Measurements from ENCODE around the gene SULT4A1.

The SULT4A1 gene

DNA sequence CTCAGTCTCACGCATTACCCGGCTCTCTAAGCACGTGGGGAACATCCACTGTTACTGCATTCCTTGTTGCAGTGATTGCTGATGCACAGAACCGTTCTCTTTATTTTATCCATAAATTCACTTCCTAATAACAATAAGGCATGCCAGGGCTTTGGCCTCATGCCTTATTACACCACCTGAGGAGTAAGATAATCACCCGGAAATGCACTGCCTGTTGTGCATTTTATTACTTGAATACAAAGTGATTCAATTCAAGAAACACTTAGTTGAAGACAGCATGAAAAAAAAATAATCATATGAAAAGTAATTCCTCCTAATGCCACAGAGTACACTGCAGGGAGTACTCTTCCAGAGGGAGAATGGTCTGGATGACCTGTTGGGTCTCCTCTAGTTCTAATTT lies 69.4 kb downstream of the SULT4A1 start:
- no peak overlapping the region for H3K4me3 ChIP-seq (ENCODE audit: low read depth, low read length)
- TF ChIP-seq, protein P1, sequence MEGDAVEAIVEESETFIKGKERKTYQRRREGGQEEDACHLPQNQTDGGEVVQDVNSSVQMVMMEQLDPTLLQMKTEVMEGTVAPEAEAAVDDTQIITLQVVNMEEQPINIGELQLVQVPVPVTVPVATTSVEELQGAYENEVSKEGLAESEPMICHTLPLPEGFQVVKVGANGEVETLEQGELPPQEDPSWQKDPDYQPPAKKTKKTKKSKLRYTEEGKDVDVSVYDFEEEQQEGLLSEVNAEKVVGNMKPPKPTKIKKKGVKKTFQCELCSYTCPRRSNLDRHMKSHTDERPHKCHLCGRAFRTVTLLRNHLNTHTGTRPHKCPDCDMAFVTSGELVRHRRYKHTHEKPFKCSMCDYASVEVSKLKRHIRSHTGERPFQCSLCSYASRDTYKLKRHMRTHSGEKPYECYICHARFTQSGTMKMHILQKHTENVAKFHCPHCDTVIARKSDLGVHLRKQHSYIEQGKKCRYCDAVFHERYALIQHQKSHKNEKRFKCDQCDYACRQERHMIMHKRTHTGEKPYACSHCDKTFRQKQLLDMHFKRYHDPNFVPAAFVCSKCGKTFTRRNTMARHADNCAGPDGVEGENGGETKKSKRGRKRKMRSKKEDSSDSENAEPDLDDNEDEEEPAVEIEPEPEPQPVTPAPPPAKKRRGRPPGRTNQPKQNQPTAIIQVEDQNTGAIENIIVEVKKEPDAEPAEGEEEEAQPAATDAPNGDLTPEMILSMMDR (IDR thresholded peaks at IDR 0.05; ENCODE audit: low read depth, low read length): no peak

DNA sequence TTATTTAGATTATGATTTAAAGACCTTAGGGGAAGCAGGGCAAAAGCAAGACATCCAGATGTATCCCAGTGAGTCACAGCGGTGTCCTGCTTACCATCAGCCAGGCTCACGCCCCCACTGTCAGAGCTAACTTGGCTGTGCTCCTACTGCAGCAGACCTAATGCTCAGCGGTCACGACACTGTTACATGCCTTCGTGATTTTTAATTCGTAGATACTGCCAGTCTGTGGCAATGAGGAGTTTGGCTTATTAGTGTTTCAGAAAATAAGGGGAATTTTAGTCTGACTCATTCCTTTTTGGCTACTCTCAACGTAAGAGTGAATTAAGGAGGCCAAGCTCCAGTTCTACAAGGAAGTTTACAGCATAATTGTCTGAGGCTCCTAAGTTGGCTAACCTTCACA lies 72.9 kb downstream of the SULT4A1 start:
- TF ChIP-seq, protein P1 (IDR thresholded peaks at IDR 0.05; ENCODE audit: low read depth, low read length): no peak
- H3K4me3 ChIP-seq (ENCODE audit: low read depth, low read length): no peak overlapping the region

DNA sequence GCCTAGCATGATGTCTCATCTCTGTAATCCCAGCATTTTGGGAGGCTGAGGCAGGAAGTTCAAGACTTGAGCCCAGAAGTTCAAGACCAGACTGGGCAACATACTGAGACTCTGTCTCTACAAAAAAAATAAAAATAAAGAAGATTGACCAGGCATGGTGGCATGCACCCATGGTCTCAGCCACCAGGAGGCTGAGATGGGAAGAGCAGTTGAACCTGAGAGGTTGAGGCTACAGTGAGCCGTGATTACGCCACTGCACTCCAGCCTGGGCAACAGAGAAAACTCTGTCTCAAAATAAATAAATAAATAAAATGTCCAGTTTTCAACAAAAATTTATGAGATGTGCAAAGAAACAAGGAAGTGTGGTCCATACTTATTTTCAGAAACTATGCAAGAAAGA lies 78.5 kb downstream of the SULT4A1 start:
- TF ChIP-seq, protein P1 (IDR thresholded peaks at IDR 0.05; ENCODE audit: low read depth, low read length): no peak
- no peak overlapping the region for H3K4me3 ChIP-seq (ENCODE audit: low read depth, low read length)

DNA sequence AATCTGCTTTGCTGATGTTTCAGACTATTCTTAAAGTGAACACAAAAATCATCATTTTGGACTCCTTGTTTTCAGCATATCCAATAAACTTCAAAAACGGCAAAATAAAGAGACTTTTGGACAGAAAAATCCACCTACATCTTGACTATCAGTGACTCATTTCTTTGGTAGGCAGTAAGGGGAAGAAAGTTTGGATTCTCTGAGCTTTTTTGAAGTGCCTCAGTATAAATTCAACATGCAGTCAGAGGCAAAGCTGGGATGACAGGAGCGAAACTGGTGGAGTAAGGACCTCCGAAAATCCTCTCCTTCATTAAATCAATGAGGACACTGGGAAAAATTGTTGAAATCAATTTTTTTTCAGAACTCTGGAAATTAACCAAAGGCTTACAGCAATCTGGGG lies 79.9 kb downstream of the SULT4A1 start:
- TF ChIP-seq, protein P1 (IDR thresholded peaks at IDR 0.05; ENCODE audit: low read depth, low read length): no peak
- no peak overlapping the region for H3K4me3 ChIP-seq (ENCODE audit: low read depth, low read length)

DNA sequence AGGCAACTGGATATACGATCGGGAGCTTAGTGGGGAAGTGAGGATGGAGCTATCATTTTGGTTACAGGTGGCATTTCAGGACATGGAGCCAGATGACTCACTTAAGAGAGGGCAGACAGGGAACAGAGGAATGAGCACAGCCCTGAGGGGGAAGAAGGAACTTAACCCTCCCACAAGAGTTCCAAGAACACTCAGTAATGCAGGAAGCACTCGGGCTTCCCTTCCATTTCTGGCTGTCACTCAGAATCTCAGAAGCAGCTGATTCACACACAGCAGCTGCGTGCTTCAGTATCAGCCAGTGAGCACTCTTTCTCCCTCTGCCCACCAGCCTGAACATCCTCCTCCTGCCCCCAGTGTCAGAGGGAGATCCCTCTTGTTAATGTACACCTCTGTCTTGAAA lies 85.0 kb downstream of the SULT4A1 start:
- H3K4me3 ChIP-seq (ENCODE audit: low read depth, low read length): no peak overlapping the region
- TF ChIP-seq, protein P1 (IDR thresholded peaks at IDR 0.05; ENCODE audit: low read depth, low read length): no peak

DNA sequence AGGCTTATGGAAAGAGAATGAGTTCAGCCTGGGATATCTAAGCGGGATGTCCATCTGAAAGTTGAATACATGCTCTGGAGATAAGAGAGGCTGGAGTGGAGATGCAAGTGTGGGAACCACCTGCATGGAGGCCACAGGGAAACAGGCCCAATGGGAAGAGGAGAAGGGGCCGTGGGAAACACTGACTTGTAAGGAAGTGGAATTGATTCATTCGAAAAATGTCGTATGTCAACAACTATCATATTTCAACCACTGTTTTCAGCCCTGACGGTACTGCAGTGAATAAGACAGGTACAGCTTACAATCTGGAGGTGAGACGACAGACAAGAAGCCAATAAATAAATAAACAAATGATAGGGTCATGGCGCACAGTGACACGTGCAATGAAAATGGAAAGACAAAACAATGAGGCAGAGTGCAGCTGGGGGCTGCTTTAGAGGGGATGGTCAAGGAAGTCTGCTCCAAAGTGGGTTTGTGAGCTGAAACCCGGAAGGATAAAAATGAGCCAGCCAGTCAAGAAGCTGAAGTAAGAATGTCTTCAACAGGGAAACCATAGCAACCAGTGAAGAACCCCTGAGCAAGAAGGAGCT lies 86.1 kb downstream of the SULT4A1 start:
- H3K4me3 ChIP-seq (ENCODE audit: low read depth, low read length): no peak overlapping the region
- TF ChIP-seq, protein P1 (IDR thresholded peaks at IDR 0.05; ENCODE audit: low read depth, low read length): no peak
